GM12878 (cell line): ENCODE results near the gene IL11. TPM values are rescaled to one million over a fixed set of nuclear protein-coding genes. Genes with fewer than 3 reads are reported as not detected.

Experiments
- ATAC-seq: fragments of 200-7000 bp; cut with Tn5 transposase; 3 replicates; pipeline ENCODE4 v1.9.1; 2020; ENCODE audit warnings: mild to moderate bottlenecking, moderate library complexity
- BruUV-seq: library from RNA; stranded (reverse); fragments of 400-500 nt; replicated peaks from 2 replicates; lab custom pipeline; 2021; lab: Mats Ljungman, UMichigan
- CTCF ChIA-PET: fragments of 300-600 bp; sonication (Branson Sonifier 250); formaldehyde crosslinking; extraction: SDS; loops from one replicate; lab custom pipeline; 2021; ENCODE audit warnings: inconsistent platforms; lab: Yijun Ruan, JAX
- POLR2A ChIA-PET: fragments of 350-600 bp; formaldehyde crosslinking; extraction: SDS; loops from one replicate; lab custom pipeline; 2021; ENCODE audit warnings: inconsistent platforms; lab: Charles Lee
- RAD21 ChIA-PET: fragments of 300-600 bp; sonication (Branson Sonifier 250); formaldehyde crosslinking; loops from one replicate; lab custom pipeline; 2023; ENCODE audit warnings: antibody characterized with exemption; ENCODE audit not compliant: unreplicated experiment; lab: Charles Lee
- SMC1A ChIA-PET: fragments of 300-600 bp; sonication (Branson Sonifier 250); formaldehyde crosslinking; loops from one replicate; lab custom pipeline; 2023; ENCODE audit not compliant: unreplicated experiment, uncharacterized antibody; lab: Charles Lee
- DNase-seq: peaks from one replicate; pipeline ENCODE4 v3.0.0-alpha.2; 2011; ENCODE audit warnings: low read depth, low spot score
- FAIRE-seq: peaks from 3 replicates; lab custom pipeline; 2011; peaks lifted over from hg19 to GRCh38; lab: Jason Lieb, UNC
- H2AFZ ChIP-seq: 2 replicates; pipeline ENCODE4 v1.6.0; 2011; ENCODE audit warnings: low read depth, low read length, control low read depth; ENCODE audit not compliant: control insufficient read depth
- H3K27ac ChIP-seq: 2 replicates; pipeline ENCODE4 v1.5.1; 2011; ENCODE audit warnings: control low read depth; ENCODE audit not compliant: control insufficient read depth, insufficient read depth
- H3K27me3 ChIP-seq, 2 experiments: replicated peaks in 1 of 2; 2 replicates each; pipeline versions ENCODE4 v1.6.0 to v1.6.1; 2011; ENCODE audit warnings: low read length in 1 of 2; ENCODE audit not compliant: control insufficient read depth in 2 of 2, insufficient read depth in 2 of 2
- H3K36me3 ChIP-seq, 2 experiments: 2 replicates each; pipeline ENCODE4 v1.5.1; 2011; ENCODE audit warnings: low read length in 1 of 2; ENCODE audit not compliant: control insufficient read depth in 2 of 2, insufficient read depth in 2 of 2
- H3K4me1 ChIP-seq: 2 replicates; pipeline ENCODE4 v1.6.1; 2011; ENCODE audit warnings: mild to moderate bottlenecking, low read length, moderate library complexity, mixed read lengths; ENCODE audit not compliant: control insufficient read depth, insufficient read depth
- H3K4me2 ChIP-seq: 2 replicates; pipeline ENCODE4 v1.6.0; 2011; ENCODE audit warnings: control low read depth; ENCODE audit not compliant: control insufficient read depth, insufficient read depth
- H3K4me3 ChIP-seq: fragments of 200-600 bp; sonication (generic); 2 replicates; pipeline ENCODE4 v1.5.1; 2016
- H3K79me2 ChIP-seq: 2 replicates; pipeline ENCODE4 v1.6.0; 2011; ENCODE audit warnings: low read length; ENCODE audit not compliant: control insufficient read depth, insufficient read depth
- H3K9ac ChIP-seq: 2 replicates; pipeline ENCODE4 v1.8.0; 2011; ENCODE audit warnings: low read length, control low read depth, mixed read lengths; ENCODE audit not compliant: control insufficient read depth, insufficient read depth
- H3K9me3 ChIP-seq: replicated peaks from 3 replicates; pipeline ENCODE4 v1.5.1; 2011; ENCODE audit warnings: mild to moderate bottlenecking, low read length; ENCODE audit not compliant: control insufficient read depth, insufficient read depth
- H4K20me1 ChIP-seq: 2 replicates; pipeline ENCODE4 v1.6.0; 2011; ENCODE audit not compliant: control insufficient read depth, insufficient read depth
- ATF2 ChIP-seq: IDR thresholded peaks from 2 replicates; pipeline ENCODE4 v1.6.1; 2012; ENCODE audit warnings: low read length, inconsistent platforms
- ATF7 ChIP-seq: fragments of 450-650 bp; IDR thresholded peaks from 2 replicates; pipeline ENCODE4 v1.6.1; 2016; ENCODE audit warnings: low read depth, mild to moderate bottlenecking
- BCL11A ChIP-seq: IDR thresholded peaks from 2 replicates; pipeline ENCODE4 v1.6.1; 2011; ENCODE audit warnings: low read depth, low read length
- BMI1 ChIP-seq: fragments of 450-650 bp; IDR thresholded peaks from 2 replicates; pipeline ENCODE4 v1.6.1; 2016; ENCODE audit warnings: mild to moderate bottlenecking, moderate library complexity, borderline replicate concordance
- CBFB ChIP-seq: IDR thresholded peaks from 2 replicates; pipeline ENCODE4 v1.6.1; 2016; ENCODE audit warnings: antibody characterized with exemption, low read depth
- CEBPB ChIP-seq, 2 experiments: fragments of 150-350 bp in 1 of 2; IDR thresholded peaks; 2 replicates each; pipeline ENCODE4 v1.6.1; 2012 to 2014; ENCODE audit warnings: low read depth in 2 of 2, low read length in 2 of 2, borderline replicate concordance in 1 of 2, inconsistent platforms in 1 of 2
- EGR1 ChIP-seq, 2 experiments: IDR thresholded peaks; 1 replicate in 1 of 2; 2 replicates in 1 of 2; pipeline ENCODE4 v1.6.1; 2011 to 2012; ENCODE audit warnings: low read depth in 2 of 2, low read length in 2 of 2, borderline replicate concordance in 1 of 2, mild to moderate bottlenecking in 1 of 2, moderate library complexity in 1 of 2
- ESRRA ChIP-seq: IDR thresholded peaks from 2 replicates; pipeline ENCODE4 v1.6.1; 2012; ENCODE audit warnings: mild to moderate bottlenecking, low read length, improper control_type of control experiment
- IKZF1 ChIP-seq: fragments of 450-650 bp; conservative IDR thresholded peaks from 2 replicates; pipeline ENCODE4 v1.6.1; 2017; ENCODE audit warnings: antibody characterized with exemption, mild to moderate bottlenecking
- IRF3 ChIP-seq: fragments of 450-650 bp; IDR thresholded peaks from 2 replicates; pipeline ENCODE4 v1.6.1; 2014; ENCODE audit warnings: mild to moderate bottlenecking
- KLF5 ChIP-seq: fragments of 450-650 bp; IDR thresholded peaks from 2 replicates; pipeline ENCODE4 v1.6.1; 2014; ENCODE audit warnings: mild to moderate bottlenecking; ENCODE audit not compliant: partially characterized antibody
- MEF2B ChIP-seq: fragments of 450-650 bp; IDR thresholded peaks from 2 replicates; pipeline ENCODE4 v1.6.1; 2018; ENCODE audit warnings: mild to moderate bottlenecking, moderate library complexity; ENCODE audit not compliant: partially characterized antibody, poor library complexity, severe bottlenecking
- MTA3 ChIP-seq: IDR thresholded peaks from 2 replicates; pipeline ENCODE4 v1.6.1; 2012; ENCODE audit warnings: low read length, inconsistent platforms, borderline replicate concordance
- MXI1 ChIP-seq: fragments of 150-350 bp; IDR thresholded peaks from 2 replicates; pipeline ENCODE4 v1.6.1; 2011; ENCODE audit warnings: low read depth, mild to moderate bottlenecking, inconsistent platforms, low read length, improper control_type of control experiment
- PAX8 ChIP-seq: fragments of 450-650 bp; IDR thresholded peaks from 2 replicates; pipeline ENCODE4 v1.6.1; 2017; ENCODE audit warnings: mild to moderate bottlenecking, moderate library complexity
- RFX5 ChIP-seq: IDR thresholded peaks from 2 replicates; pipeline ENCODE4 v1.6.1; 2011; ENCODE audit warnings: low read depth, low read length, improper control_type of control experiment
- ZBTB11 ChIP-seq: fragments of 450-650 bp; formaldehyde crosslinking; IDR thresholded peaks from 2 replicates; pipeline ENCODE4 v1.5.0; 2022; ENCODE audit warnings: mild to moderate bottlenecking, missing genetic modification characterization
- ZNF24 ChIP-seq: fragments of 450-650 bp; IDR thresholded peaks from 2 replicates; pipeline ENCODE4 v1.6.1; 2017; ENCODE audit warnings: antibody characterized with exemption, mild to moderate bottlenecking
- WGBS: methylation state at CpG from one replicate; pipeline ENCODE4 v1.1.6; 2016; ENCODE audit warnings: low lambda C conversion rate; ENCODE audit not compliant: insufficient replicate concordance, insufficient coverage; ENCODE audit errors: missing lambda C conversion rate; 5-methylcytosine and 5-hydroxymethylcytosine counted together
- in situ Hi-C: fragments of 300-500 bp; cut with MboI; formaldehyde crosslinking; loops from 9 replicates; pipeline ENCODE4 v1.14.3; 2018; ENCODE audit warnings: mixed read lengths
- intact Hi-C: fragments of 100-400 bp; cut with micrococcal nuclease; formaldehyde crosslinking; loops from one replicate; pipeline ENCODE4 v1.14.2; 2022; ENCODE audit not compliant: unreplicated experiment
- polyA plus RNA-seq, 11 experiments: library from polyadenylated mRNA; depleted of rRNA in 4 of 11; unstranded in 6 of 11; stranded (reverse) in 5 of 11; fragments of >200 nt; fragmentation: Nextera tagmentation in 4 of 11; fragmentation: Illumina TruSeq in 1 of 11; extraction: Ambion mirVana in 4 of 11; extraction: Trizol in 1 of 11; gene quantifications; 1 replicate in 1 of 11; 2 replicates in 10 of 11; pipeline versions ENCODE4 v1.2.1 to v1.2.3, GENCODE V29; 2011 to 2016; ENCODE audit warnings: inconsistent platforms in 2 of 11, missing spikeins in 2 of 11, low read depth in 1 of 11
- total RNA-seq, 4 experiments: library from RNA; depleted of rRNA in 3 of 4; stranded (reverse); fragments of >200 nt in 3 of 4; fragmentation: Illumina TruSeq in 1 of 4; extraction: Trizol in 1 of 4; gene quantifications; 2 replicates each; pipeline versions ENCODE4 v1.2.1 to v1.2.3, GENCODE V29; 2013 to 2021

The IL11 gene
- total and polyA plus RNA-seq, 10 of the 15 experiments (the other 5 are each of a cell fraction or from before 2014, with no cell fraction given), result 0.15 TPM; not detected in 9

- Histone ChIP-seq H3K9ac (no peak overlapping the region), H2AFZ (no peak overlapping the region), H3K4me3 (no peak overlapping the region), H3K36me3 (peaks cover 14 to 23% of the 10 kb centered on the region in 2 experiments; a peak in 3 of 4 replicates), H3K27ac (no peak overlapping the region), H3K27me3 (no peaks in the 10 kb centered on the region), H4K20me1 (peaks cover 7% of the 10 kb centered on the region), H3K79me2 (peaks cover 20% of the 10 kb centered on the region), H3K9me3 (no peaks in the 10 kb centered on the region), H3K4me2 (no peak overlapping the region), H3K4me1 (peaks cover 16% of the 10 kb centered on the region)
- DNase-seq, result no peak
- WGBS, result 38% methylated on average over 18 of the region's 18 CpGs
- ATAC-seq, result no peak
- in situ Hi-C loops, result no loop called here
- ChIA-PET SMC1A (no interaction called here), CTCF (interaction anchor here (0.6 to 1.4 kb wide), 2 partner anchors 90 kb away, joined by 3 to 4 read pairs; no protein-coding TSS in a partner anchor), POLR2A (interaction anchor here (0.5 to 0.6 kb wide), 3 partner anchors 277 to 747 kb away, joined by 3 to 7 read pairs (median 4); no protein-coding TSS in a partner anchor), RAD21 (interaction anchor here (0.9 to 1.2 kb wide), 2 partner anchors 12 to 99 kb away, joined by 3 to 4 read pairs; no protein-coding TSS in a partner anchor)
- FAIRE-seq, result no peak
- intact Hi-C loops, result no loop called here
- no TSS peak for BruUV-seq
- TF ChIP-seq ZBTB11 (no peak), ESRRA (no peak), RFX5 (no peak), MTA3 (no peak), MXI1 (no peak), EGR1 (IDR thresholded peaks at IDR 0.05; ENCODE audit: borderline replicate concordance in 1 of 2, low read depth in 2 of 2, low read length in 2 of 2) (no peak), ATF7 (no peak), ZNF24 (no peak), CEBPB (IDR thresholded peaks at IDR 0.05; ENCODE audit: borderline replicate concordance in 1 of 2, low read depth in 2 of 2, low read length in 2 of 2) (no peak), IRF3 (no peak), BMI1 (no peak), IKZF1 (no peak), MEF2B (no peak), PAX8 (no peak), BCL11A (no peak), ATF2 (no peak), CBFB (no peak), KLF5 (no peak)
Observed at GRCh38 chr19:55391702-55392615, 21.7 kb upstream of the IL11 start.
